Measurements from ENCODE around the gene TUBD1.
"Not testable (repeated sequence)": the region's sequence is repeated elsewhere in the genome, so short reads cannot be mapped to it uniquely, and the experiment has no call there.

Gene TUBD1

GRCh38 chr17:59874376-59874775 is 18.4 kb downstream of the TUBD1 start:
- DNase-seq (ENCODE audit: low read depth in 2 of 2): no peak

DNA sequence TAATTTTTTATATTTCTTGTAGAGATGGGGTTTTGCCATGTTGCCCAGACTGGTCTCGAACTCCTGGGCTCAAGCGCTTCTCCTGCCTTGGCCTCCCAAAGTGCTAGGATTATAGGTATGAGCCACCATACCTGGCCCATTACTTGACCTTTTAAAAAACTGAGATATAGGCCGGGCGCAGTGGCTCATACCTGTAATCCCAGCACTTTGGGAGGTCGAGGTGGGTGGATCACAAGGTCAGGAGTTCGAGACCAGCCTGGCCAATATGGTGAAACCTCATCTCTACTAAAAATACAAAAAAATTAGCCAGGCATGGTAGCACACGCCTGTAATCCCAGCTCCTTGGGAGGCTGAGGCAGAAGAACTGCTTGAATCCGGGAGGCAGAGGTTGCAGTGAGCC is 19.3 kb downstream of the TUBD1 start:
- not testable (repeated sequence) for DNase-seq (ENCODE audit: low read depth in 2 of 2)

- DNase-seq (ENCODE audit: low read depth in 2 of 2): no peak
These were observed 20.4 kb downstream of the TUBD1 start for GRCh38 chr17:59872351-59872750.

DNA sequence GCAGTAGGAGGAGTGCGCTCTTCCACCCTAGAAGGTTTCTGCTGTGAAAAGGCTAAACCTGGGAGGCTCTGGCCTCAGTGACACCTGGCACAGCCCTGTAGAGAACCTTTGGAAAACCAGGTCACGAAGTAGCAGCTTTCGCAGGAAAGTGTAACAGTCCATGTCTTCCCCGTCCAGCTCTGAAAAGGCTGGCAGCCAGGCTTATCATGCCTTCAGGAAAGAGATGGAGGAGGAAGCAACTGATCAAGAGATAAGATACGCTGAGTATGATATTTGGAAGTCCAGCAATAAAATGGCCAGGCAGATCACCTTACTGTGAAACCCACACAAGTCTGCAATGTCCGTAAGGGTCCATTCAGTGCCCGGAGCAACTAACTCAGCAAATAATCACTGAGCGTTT is 22.3 kb downstream of the TUBD1 start:
- no peak for DNase-seq (ENCODE audit: low read depth in 2 of 2)

DNA sequence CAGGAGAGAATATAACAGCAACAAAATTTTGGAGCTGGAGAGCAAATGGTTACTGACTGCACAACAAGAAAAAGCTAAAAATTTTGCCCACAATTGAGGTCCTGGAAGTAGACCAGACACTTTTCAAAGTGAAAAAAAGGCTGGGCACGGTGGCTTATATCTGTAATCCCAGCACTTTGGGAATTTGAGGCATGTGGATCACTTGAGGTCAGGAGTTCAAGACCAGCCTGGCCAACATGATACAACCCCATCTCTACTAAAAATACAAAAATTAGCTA is 22.9 kb downstream of the TUBD1 start:
- no peak for DNase-seq (ENCODE audit: low read depth in 2 of 2)

- DNase-seq (ENCODE audit: low read depth in 2 of 2): no peak
These were observed 29.1 kb downstream of the TUBD1 start for GRCh38 chr17:59863616-59864015.

DNA sequence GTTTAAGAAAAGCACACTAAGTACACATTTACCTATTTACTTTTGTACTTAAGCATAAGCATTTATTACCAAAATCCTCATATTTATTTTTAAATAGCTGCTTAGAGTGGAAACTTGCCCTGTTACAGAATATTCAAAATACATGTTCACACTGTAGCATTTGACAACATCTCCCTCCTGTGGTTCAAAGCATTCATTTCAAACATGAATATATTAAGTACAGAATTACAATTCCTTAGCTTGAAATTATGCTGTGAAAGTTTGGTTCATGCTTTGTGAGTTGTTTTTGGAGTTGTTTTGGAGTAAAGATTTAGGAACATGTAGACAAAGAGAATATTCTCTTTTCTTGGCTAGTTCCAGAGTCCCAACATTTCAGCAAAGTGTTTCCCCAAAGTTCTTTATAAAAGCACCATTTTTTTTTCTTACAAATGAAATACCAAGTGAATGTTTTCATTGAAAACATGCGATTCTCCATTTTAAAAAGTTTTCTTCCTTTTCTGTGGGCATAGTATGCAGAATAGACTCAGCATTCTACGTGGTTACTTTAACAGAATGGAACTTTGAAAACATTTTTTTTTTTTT is 33.2 kb downstream of the TUBD1 start:
- no peak for DNase-seq (ENCODE audit: low read depth in 2 of 2)

- no peak for DNase-seq (ENCODE audit: low read depth in 2 of 2)
These were observed 33.8 kb downstream of the TUBD1 start for GRCh38 chr17:59858932-59859331.

- no peak for DNase-seq (ENCODE audit: low read depth in 2 of 2)
These were observed 34.5 kb downstream of the TUBD1 start for GRCh38 chr17:59858167-59858816.

DNA sequence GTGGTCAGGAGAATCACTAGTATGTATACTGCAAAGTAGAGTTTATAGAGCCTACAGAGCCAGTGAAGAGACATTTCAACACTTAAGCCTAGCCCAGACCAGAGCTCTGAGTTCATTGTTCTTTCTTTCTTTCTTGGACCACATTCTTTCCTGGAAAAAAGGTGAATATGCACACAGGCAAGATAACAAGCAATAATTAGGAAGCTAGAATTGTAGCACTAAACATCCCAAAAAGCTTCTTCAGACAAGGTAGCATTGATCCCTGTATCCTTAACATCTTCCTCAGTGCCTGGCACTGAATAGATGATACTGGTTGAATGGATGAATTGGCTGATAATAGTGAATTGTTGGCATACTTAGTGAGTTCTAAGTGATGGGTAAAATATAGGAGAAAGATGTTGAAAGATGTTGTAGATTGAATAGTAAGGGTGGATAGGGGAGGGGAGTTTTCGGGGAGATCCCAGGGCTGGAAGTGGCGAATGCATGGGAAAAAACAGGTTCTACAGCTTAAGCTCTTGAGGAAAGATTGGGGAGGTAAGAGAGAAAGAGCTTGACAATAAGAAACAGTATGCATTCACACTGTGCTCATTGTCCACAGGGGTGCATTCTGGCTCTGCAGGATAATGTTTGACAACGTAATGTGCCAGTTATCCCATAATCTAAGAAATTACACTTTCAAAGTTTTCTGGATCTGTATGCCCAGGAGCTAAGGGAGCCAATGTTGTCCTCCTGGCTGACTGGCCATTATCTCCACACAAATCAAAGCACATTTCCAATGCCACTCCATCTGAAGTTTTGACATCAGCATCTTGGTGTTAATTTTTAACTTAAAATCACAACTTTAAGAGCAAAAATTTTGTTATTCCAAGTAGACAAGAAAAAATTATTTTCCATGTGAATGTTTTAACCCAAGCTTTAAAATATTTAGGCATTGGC is 35.6 kb downstream of the TUBD1 start:
- no peak for DNase-seq (ENCODE audit: low read depth in 2 of 2)

GRCh38 chr17:59853919-59854729 is 38.6 kb downstream of the TUBD1 start:
- DNase-seq (ENCODE audit: low read depth in 2 of 2): not testable (repeated sequence)

GRCh38 chr17:59853168-59853918 is 39.4 kb downstream of the TUBD1 start:
- peak in 1 of 2 donors; percentile 24 for DNase-seq (ENCODE audit: low read depth in 2 of 2)

- not testable (repeated sequence) for DNase-seq (ENCODE audit: low read depth in 2 of 2)
These were observed 39.9 kb downstream of the TUBD1 start for GRCh38 chr17:59852847-59853167.

GRCh38 chr17:59851439-59852375 is 41.0 kb downstream of the TUBD1 start:
- DNase-seq (ENCODE audit: low read depth in 2 of 2): no peak

- not testable (repeated sequence) for DNase-seq (ENCODE audit: low read depth in 2 of 2)
These were observed 42.4 kb downstream of the TUBD1 start for GRCh38 chr17:59850311-59850710.

GRCh38 chr17:59848778-59849177 is 44.0 kb downstream of the TUBD1 start:
- no peak for DNase-seq (ENCODE audit: low read depth in 2 of 2)

DNA sequence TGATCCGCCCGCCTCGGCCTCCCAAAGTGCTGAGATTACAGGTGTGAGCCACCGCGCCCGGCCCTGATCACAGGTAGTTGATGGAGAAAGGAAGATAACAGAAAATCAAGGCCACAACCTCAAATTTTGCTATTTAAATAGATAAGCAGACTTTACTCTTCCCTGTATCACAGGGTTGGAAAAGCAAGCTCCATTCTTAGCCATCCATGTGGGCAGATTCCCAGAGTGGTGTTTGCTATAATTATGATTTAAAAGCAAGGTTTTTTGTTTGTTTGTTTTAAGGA is 44.4 kb downstream of the TUBD1 start:
- DNase-seq (ENCODE audit: low read depth in 2 of 2): no peak

- no peak for DNase-seq (ENCODE audit: low read depth in 2 of 2)
These were observed 46.2 kb downstream of the TUBD1 start for GRCh38 chr17:59846394-59847165.

DNA sequence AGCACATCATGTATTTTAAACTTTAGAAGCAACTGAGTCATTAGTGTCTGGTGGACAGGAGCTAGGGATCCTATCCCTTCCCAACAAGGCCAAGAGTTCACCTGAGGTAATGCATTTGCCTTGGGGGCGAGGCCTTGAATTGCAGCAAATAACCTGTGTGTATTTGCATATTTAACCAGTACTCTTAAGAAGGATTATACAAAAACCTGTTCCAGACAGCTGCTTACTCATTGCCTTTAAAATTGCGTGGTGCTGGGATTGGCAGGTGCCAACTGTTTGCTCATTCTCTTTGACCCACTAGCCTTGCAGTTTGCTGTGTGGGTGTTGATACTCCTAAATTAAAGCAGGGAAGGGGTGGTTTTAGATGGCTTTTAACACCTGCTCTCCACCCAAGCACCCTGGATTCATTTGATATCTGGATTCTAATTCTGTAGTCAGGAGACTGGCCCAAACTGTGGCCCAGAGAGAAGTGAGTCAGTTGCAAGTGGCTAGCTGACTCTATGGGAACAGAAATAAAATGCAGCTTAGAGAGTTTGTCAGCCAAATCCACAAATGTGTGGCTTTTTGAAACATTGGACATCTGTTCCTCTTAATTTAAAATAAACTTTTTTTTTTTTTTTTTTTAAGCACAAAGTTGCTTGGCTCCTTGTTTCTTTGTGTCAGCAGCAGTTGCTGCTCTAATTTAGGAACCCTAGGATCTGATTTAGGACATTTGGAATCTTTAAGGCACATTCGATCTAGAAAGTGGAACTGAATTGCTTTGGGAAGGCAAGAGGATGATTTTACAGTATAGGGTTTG is 46.9 kb downstream of the TUBD1 start:
- DNase-seq (ENCODE audit: low read depth in 2 of 2): no peak

Measured in stimulated activated CD8-positive, alpha-beta memory T cell treated with anti-CD3 and anti-CD28 coated beads, Interleukin-7, amount 100 ng/mL, for 4 hours (primary cell).